ENCODE results near the gene L1TD1. TPM values are rescaled to one million over a fixed set of nuclear protein-coding genes. Genes with fewer than 3 reads are reported as not detected.

L1TD1 gene
- polyA plus RNA-seq, 1 donor (not counting 4 experiments of a cell fraction or from before 2014, with no cell fraction given), result 0.24 TPM

GRCh38 chr1:62196086-62196690 is 1.5 kb downstream of the L1TD1 start:
- Histone ChIP-seq H3K4me2 (ENCODE audit: control insufficient read depth, extremely low read depth, insufficient read depth, low read depth, low read length) (no peak overlapping the region), H3K4me1 (ENCODE audit: control insufficient read depth, extremely low read depth, insufficient read depth, low read length) (no peaks in the 10 kb centered on the region), H3K79me2 (ENCODE audit: control insufficient read depth, insufficient read depth, low read length) (no peaks in the 10 kb centered on the region), H4K20me1 (ENCODE audit: control insufficient read depth, extremely low read depth, insufficient read depth, low read length) (no peaks in the 10 kb centered on the region), H3K27me3 (ENCODE audit: control insufficient read depth, extremely low read depth, insufficient read depth, low read length) (peaks cover 19% of the 10 kb centered on the region), H3K9ac (ENCODE audit: control insufficient read depth, extremely low read depth, insufficient read depth, low read length) (no peak overlapping the region), H3K9me1 (ENCODE audit: control insufficient read depth, extremely low read depth, insufficient read depth, low read length) (no peaks in the 10 kb centered on the region), H2AFZ (ENCODE audit: control insufficient read depth, low read length) (no peak overlapping the region), H3K9me3 (ENCODE audit: control insufficient read depth, low read depth, low read length) (no peaks in the 10 kb centered on the region), H3K36me3 (ENCODE audit: control insufficient read depth in 2 of 2, extremely low read depth in 1 of 2, insufficient read depth in 2 of 2, low read length in 2 of 2) (no peaks in the 10 kb centered on the region), H3K4me3 (ENCODE audit: control insufficient read depth in 2 of 3, extremely low read depth in 1 of 3, insufficient read depth in 2 of 3, low read depth in 1 of 3, low read length in 3 of 3) (no peak overlapping the region), H3K27ac (ENCODE audit: control insufficient read depth, insufficient read depth, low read length) (no peak overlapping the region)
- dilution Hi-C loops (cut with MboI; ENCODE audit: extremely low pct_ligation_motif_present, low sequenced_read_pairs), result no loop called here
- no peak for DNase-seq (ENCODE audit: low read depth, low spot score)
- FAIRE-seq, result no peak
- no peak for TF ChIP-seq CTCF (optimal IDR thresholded peaks at IDR 0.05 in 1 of 3, IDR thresholded peaks at IDR 0.05 in 1 of 3, conservative IDR thresholded peaks at IDR 0.05 in 1 of 3; ENCODE audit: extremely low read depth in 1 of 3, insufficient read depth in 2 of 3, low read length in 3 of 3)
- no peak for TF ChIP-seq EZH2 (IDR thresholded peaks at IDR 0.05; ENCODE audit: low read length)

- Histone ChIP-seq H3K9me3 (ENCODE audit: control insufficient read depth, low read depth, low read length) (no peaks in the 10 kb centered on the region), H3K79me2 (ENCODE audit: control insufficient read depth, insufficient read depth, low read length) (no peaks in the 10 kb centered on the region), H3K9me1 (ENCODE audit: control insufficient read depth, extremely low read depth, insufficient read depth, low read length) (no peaks in the 10 kb centered on the region), H3K36me3 (ENCODE audit: control insufficient read depth in 2 of 2, extremely low read depth in 1 of 2, insufficient read depth in 2 of 2, low read length in 2 of 2) (no peaks in the 10 kb centered on the region), H3K9ac (ENCODE audit: control insufficient read depth, extremely low read depth, insufficient read depth, low read length) (no peak overlapping the region), H3K4me2 (ENCODE audit: control insufficient read depth, extremely low read depth, insufficient read depth, low read depth, low read length) (no peak overlapping the region), H2AFZ (ENCODE audit: control insufficient read depth, low read length) (no peak overlapping the region), H3K4me1 (ENCODE audit: control insufficient read depth, extremely low read depth, insufficient read depth, low read length) (no peaks in the 10 kb centered on the region), H3K4me3 (ENCODE audit: control insufficient read depth in 2 of 3, extremely low read depth in 1 of 3, insufficient read depth in 2 of 3, low read depth in 1 of 3, low read length in 3 of 3) (no peak overlapping the region), H3K27ac (ENCODE audit: control insufficient read depth, insufficient read depth, low read length) (no peak overlapping the region), H4K20me1 (ENCODE audit: control insufficient read depth, extremely low read depth, insufficient read depth, low read length) (no peaks in the 10 kb centered on the region), H3K27me3 (ENCODE audit: control insufficient read depth, extremely low read depth, insufficient read depth, low read length) (peaks cover 19% of the 10 kb centered on the region)
- FAIRE-seq (no peak), DNase-seq (ENCODE audit: low read depth, low spot score) (no peak)
- dilution Hi-C loops (cut with MboI; ENCODE audit: extremely low pct_ligation_motif_present, low sequenced_read_pairs), result no loop called here
- TF ChIP-seq EZH2 (IDR thresholded peaks at IDR 0.05; ENCODE audit: low read length), result no peak
- TF ChIP-seq CTCF (optimal IDR thresholded peaks at IDR 0.05 in 1 of 3, IDR thresholded peaks at IDR 0.05 in 1 of 3, conservative IDR thresholded peaks at IDR 0.05 in 1 of 3; ENCODE audit: extremely low read depth in 1 of 3, insufficient read depth in 2 of 3, low read length in 3 of 3), result no peak
These were observed 3.6 kb downstream of the L1TD1 start for GRCh38 chr1:62198069-62198780.

All from keratinocyte (primary cell).